HFF-Myc (cell line): ENCODE data around the gene SLC29A3.

ENCODE experiments used
- DNase-seq: peaks from one replicate; pipeline ENCODE4 v3.0.0-alpha.2; 2011; ENCODE audit warnings: low read depth; ENCODE audit errors: extremely low read depth
- H3K4me3 ChIP-seq: replicated peaks from 2 replicates; pipeline ENCODE4 v1.5.1; 2011; ENCODE audit warnings: low read depth, mild to moderate bottlenecking, control low read depth, low read length
- TF ChIP-seq, protein P1 (sequence below): IDR thresholded peaks from 2 replicates; pipeline ENCODE4 v1.5.1; 2012; ENCODE audit warnings: mild to moderate bottlenecking, low read depth, low read length, control low read depth; ENCODE audit errors: missing control alignments

SLC29A3 gene

DNA sequence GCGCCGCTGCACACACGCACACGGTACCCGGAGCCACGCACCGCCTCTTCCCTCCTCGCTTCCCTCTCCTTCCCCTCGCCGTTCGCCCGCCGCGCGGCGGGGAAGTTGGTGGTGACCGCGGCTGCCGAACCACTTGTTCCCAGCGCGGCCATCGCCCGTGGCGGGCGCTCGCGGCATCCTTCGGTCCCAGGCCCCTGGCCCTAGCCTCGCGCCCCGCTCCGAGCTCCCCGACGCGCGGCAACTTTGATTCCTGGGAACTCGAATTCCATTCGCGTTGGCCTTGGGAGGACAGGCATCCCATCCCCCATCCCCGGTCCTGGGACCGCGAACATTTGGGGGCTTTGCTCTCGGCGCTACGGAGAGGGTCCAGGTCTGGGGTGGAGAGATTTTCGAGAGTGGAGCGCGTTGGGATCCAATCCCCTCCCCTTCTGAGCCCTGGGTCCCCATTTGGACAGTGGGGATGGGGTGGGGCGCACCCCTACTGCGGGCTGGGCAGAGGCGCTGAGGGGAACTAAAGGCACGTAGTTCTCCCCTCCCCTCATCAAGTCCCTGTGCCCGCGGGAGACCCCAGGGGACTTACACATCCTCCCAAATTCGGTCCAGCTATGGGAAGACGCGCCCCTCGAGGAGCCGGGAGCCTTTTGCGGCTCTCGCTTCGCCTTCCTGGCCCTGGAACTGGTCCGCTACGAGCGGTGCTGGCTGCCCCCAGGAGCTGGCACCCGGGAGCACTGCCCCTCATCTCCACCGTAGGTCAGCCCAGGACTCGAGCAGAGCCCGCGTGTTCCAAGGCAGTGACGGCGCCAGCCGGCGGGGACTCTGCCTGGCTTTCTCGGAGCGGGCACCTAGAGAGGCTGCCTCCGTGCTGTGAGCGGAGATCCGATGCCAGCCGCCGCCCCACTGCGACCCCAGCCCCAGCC is 78.5 kb downstream of the SLC29A3 start:
- H3K4me3 ChIP-seq: no peak overlapping the region
- no peak for DNase-seq
- TF ChIP-seq, protein P1, sequence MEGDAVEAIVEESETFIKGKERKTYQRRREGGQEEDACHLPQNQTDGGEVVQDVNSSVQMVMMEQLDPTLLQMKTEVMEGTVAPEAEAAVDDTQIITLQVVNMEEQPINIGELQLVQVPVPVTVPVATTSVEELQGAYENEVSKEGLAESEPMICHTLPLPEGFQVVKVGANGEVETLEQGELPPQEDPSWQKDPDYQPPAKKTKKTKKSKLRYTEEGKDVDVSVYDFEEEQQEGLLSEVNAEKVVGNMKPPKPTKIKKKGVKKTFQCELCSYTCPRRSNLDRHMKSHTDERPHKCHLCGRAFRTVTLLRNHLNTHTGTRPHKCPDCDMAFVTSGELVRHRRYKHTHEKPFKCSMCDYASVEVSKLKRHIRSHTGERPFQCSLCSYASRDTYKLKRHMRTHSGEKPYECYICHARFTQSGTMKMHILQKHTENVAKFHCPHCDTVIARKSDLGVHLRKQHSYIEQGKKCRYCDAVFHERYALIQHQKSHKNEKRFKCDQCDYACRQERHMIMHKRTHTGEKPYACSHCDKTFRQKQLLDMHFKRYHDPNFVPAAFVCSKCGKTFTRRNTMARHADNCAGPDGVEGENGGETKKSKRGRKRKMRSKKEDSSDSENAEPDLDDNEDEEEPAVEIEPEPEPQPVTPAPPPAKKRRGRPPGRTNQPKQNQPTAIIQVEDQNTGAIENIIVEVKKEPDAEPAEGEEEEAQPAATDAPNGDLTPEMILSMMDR: no peak

DNA sequence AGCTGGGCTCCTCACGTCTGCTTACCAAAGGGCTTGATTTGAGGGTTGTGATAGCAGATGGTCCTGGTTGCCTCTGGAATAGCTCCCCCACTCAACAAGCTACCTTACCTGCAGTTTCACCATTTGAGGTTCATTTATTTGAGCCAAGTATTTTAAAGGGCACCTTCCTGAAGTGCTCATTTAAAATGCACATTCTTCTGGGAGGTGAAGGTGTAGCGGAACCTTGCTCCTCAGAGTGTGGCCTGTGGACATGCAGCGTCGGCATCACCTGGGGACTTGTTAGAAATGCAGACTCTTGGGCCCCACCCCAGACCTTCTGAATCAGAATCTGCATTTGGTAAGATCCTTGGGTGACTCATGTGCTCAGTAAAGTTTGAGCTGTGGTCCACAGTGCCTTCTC is 79.9 kb downstream of the SLC29A3 start:
- DNase-seq: no peak
- no peak overlapping the region for H3K4me3 ChIP-seq
- TF ChIP-seq, protein P1: no peak

DNA sequence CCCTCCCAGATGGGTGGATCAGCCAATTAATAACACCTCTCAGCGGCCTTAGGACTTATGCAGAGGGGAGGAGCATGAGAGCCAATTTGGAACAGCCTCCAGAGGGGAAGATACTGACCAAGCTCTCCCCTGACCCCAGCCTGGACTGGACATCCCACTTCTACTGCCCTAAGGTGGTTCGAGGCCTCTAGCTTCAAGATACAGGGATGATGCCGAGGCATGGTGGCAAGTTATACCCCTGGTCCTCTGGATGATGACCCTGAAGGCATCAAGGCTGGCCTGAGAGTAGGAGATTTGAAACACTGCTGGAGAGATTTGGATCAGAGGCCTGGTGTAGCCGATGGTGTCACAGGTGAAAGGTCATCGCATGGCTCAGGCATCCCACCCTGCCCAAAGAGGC is 80.9 kb downstream of the SLC29A3 start:
- TF ChIP-seq, protein P1: no peak
- H3K4me3 ChIP-seq: no peak overlapping the region
- DNase-seq: no peak

DNA sequence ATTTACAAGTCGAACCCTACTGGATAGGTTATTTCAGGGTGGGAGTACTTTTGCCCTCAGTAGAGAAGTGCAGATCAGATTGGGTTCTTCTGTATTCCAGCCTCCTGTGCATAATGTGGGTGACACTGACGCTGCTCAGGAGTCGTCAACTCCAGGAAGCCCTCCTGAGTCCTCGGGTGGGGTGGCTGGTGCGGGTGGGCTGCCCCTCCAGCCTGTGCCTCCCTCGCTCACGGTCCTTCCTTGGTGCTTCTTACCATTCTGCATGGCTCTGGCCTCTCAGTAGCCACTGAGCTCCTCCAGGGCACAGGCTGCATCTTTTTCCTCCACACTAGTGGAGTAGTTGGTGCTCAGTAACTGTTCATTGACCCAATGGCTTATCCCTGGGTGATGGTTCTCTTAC is 82.0 kb downstream of the SLC29A3 start:
- TF ChIP-seq, protein P1: no peak
- no peak overlapping the region for H3K4me3 ChIP-seq
- no peak for DNase-seq

DNA sequence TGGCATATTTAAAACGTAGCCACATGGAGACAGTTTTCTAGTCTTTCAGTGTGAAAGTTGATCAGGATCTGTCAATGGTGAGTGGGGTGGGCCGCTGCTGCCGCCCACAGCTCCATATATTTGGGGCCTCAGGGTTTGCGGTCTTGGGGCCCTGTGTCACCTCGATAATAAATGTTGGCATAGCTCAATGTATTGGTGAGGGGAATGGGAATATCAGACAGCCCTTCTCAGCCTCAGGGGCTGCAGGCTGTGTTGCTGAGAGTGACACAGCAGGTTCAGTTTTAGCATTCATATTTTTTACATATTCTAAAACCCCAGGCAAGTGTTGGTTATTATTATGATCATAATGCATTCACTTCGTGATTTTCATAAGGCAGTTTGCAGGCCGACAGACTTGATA is 82.9 kb downstream of the SLC29A3 start:
- H3K4me3 ChIP-seq: no peak overlapping the region
- no peak for DNase-seq
- TF ChIP-seq, protein P1: no peak

DNA sequence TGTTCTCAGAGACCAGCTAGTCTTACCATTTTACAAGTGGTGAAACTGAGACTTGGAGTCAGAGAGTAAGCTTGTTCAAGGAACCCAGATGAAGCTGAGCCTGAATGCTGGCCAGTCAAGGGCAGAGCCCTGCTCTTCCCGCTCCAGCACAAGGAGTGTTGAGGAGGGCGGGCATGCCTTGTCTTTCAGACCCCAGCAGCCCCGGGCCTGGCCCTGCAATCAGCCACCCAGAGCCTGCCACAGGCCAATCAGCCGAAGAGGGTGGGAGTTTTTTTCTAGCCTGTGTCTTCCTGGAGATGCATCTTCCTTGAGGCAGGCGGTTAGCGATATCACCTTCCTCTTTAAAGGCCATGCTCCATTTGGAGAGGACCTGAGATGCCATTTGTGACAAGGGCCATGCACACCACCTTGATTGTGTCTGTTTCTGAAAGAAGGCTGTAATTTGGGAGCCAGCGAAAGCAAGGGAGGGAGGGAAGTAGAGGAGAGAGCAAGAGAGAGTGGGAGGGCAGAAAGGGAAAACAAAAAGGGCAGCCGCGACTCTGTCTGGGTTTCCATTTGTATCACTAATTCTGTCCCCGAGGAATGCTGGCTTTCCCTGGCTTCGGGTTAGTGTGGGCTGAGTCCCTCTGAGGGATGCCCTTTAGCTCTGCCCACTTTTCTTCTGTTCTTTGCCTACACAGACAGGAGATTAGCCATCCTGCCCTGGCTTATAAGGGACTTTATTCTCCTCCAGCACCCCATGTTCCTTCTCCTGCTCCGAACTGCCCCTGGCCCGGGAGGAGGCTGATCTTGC is 85.6 kb downstream of the SLC29A3 start:
- H3K4me3 ChIP-seq: no peak overlapping the region
- DNase-seq: no peak
- TF ChIP-seq, protein P1: no peak
